Measurements from ENCODE around the gene SHC4.

Gene SHC4

DNA sequence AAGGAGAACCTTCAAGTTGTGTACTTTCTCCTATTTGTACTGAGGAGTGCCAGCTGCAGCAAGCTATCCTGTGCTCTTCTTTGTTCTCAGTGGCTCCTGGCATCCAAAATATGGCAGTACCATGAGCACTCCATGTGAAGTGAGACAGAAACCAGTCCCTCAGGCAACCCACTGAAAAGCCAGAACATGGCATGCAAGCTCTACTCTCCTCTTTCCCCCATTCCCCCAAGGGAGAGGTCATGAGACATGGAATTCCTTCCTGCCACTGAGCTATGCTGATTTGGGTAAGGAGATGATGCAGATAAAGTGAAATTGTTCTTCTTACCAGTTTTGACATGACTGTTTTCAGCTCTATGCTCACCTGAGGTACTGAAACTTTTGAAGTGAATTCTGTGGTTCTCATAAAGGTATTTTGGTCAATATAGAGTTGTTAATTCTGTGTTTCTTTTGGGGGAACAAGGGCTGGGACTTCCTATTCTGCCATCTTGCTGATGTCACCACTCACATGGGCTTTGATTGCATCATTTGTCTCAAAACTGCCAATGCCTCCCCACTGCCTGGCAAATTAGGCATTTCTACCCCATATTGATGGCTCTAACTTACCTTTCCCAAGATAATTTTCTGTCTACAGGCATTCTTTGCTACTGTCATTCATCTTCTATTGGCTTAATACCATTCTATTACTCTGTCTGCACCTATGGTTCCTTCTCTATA, 130.0 kb downstream of the SHC4 start:
- DNase-seq = no peak

DNA sequence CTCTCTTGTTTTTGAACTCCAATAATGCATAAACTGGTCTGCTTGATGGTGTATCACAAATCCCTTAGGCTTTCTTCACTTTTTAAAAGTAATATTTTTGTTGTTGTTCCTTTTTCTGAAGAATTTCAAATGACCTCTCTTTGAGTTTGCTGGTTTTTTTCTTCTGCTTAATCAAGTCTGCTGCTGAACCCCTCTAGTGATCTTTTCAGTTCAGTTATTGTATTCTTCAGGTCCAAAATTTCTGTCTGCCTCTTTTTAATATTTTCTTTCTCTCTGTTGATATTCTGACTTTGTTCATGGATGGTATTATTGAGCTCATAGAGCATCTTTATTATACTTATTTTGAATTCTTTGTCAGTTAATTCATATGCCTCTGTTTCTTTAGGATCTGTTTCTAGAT, 131.1 kb downstream of the SHC4 start:
- DNase-seq = no peak

DNA sequence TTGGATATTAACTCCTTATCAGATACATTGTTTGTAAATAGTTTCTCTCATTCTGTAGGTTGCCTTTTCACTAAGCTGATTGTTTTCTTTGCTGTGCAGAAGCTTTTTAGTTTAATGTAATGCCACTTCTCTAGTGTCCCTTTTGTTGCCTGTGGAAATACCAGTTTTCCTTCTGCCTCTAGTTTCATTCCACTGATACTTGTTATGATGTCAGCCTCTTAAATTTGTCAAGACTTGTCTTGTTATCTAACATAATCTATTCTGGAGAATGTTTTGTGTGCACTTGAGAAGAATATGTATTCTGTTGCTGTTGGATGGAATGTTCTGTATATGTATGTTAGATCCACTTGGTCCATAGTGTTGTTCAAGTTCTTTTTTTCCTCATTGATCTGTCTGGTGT, 134.8 kb downstream of the SHC4 start:
- no peak for DNase-seq

DNA sequence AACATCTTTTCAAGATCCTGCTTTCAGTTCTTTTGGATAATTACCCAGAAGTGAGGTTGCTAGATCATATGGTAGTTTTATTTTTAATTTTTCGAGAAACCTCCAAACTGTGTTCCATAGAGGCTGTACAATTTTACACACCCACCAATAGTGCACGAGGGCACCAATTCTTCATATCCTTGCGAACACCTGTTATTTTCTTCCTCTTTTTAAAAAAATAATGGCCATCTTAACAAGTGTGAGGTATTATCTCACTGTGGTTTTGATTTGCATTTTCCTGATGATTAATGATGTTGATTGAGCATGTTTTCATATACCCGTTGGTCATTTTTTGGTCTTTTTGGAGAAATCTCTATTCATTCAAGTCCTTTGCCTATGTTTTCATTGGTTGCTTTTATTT, 135.2 kb downstream of the SHC4 start:
- no peak for DNase-seq

DNA sequence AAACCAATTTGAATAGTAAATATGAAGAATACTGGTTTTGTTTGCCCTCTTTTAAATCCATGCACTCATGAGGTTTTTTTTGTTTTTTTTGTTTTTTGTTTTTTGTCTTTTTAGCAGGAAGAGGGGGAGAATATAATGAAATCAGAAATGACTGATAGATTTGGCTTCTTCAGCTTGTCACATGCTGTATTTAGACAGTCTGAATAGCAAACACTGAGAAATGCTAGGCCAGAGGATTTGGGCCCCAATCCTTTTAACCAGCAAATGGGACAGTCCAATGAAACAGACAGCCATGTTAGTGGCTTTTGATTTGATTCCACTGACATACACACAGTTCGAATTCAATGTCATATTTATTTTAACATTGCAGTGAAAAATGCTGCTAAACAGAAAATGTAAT, 138.6 kb downstream of the SHC4 start:
- DNase-seq = no peak

DNA sequence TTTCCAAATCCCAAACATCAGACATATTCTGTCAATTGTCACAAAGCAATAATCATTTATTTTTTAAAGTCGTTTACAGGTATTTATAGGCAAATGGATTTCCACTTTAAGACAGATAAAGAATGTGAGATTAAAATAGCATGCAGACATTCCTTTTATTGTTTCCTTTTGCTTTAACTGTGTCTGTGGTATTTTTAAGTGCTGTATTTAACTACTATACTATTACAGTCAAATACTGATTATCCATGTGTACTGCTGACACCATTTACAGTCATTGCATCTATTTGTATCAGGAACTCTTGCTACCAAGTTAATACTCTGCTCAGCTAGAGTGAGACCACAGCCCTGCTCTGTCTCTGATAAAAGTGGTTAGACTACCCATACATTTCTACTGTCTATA, 140.0 kb downstream of the SHC4 start:
- DNase-seq = no peak

DNA sequence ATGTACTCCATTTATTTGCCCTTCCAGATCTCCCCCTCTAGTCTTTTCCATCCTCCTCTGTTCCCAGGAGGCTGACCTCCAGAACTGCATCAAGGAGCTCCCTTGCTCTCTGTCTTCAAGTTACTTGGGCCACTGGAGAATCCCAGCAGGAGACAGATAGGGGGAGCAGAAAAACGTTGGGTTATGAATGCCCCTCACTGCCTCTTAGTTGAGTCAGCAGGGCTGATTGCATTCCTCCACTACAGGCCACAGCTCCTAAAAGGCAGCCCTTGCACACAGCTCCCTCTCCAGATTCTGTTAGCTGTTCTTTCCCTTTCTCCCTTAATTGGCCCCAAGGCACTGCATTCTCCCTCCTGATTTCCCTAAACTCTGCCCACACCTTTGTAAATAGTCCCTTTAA, 140.5 kb downstream of the SHC4 start:
- DNase-seq = no peak

DNA sequence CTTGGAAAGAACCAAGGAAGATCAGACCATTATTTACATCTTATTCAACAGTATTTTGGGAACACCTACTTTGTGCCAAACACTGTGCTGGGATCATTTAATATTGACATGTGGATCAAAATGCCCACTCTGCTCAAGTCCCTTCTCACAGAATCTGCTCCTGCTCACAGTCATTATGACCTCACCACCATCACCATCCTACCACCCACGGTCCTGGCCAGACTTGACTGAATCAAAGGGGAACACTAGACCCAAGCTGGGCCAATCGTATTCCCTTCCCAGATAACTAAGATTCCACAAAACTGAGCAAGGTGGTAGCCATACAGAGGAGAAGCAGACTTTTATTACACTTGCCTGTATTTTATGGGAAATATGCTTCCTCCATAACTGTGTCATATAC, 149.4 kb downstream of the SHC4 start:
- DNase-seq = no peak

DNA sequence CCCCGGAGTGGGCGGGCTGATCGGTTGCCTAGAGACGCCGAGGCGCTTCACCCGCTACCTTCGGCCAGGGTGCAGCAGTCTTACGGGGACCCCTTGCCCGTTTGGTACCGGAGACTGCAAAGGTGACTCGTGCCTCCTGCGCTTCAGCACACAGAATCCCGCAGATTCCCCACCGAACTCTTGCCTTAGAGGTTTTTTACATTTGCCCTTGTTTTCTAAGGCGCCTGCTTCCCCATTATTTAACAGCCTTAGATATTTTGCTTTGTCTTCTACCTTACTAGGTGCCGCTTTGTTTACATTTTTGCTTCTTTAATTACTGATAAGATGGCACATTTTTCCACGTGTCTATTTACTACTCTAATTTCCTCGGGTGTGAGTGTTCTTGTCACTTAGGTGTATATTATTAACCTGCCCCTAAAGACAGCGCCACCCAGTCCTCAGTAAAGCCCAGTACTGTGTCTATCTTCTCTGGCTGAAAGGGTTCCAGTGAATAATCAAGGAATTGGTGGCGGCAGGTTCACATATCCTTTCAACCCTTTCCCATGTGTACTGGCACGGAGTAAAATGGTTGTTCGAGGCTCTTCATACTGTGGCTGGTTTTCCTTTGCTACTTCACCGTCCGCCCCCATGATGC, 152.3 kb downstream of the SHC4 start:
- DNase-seq = no peak

DNA sequence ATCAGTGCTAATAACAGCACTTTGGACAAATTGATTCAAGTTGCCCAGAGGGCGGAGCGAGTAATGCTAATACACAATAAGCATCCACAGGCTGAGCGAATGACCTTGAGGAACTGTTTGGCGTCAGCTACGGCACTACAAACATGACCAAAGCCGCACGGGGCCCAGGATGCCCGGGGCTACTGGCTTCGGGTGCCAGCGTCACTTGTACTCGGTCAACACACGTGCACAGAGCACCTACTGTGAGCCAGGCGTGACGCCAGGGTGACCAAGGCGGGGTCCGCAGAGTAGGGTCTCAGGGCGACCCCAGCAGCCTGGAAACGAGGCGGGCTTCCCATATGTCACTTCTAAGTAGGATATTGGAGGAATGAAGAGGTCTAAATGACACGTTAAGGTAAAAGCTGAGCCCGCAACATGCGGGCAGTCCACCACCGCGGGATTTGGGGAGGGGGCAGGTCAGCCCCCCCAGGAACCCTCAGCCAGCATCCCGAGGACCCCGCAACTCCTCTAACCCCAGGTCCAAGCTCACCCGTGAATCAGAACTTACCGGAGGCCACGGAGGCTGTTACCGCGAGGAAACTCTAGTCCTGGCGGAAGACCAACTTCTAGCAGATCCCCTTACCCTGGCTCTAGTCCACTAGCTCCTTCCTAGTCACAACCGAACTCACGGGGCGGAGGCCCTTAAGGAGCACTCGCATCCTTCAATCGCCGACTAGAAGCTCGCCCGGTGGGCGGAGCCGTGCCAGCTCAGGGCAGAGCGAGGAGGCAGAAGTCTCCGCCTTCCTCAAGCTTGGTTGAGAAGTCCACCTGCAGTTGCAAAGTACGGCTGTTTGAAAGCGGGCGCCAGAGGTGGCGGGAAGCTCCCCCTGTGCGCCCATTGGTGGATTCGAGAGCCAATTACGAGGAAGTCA, 153.1 kb downstream of the SHC4 start, which contains the start of gene CEP152:
CEP152 (minus strand) TSS at position 656 of the 911 bp plus-strand sequence. CDS start 5,420 bp downstream, outside the sequence.
- peak; percentile 96 to 98 for DNase-seq

DNA sequence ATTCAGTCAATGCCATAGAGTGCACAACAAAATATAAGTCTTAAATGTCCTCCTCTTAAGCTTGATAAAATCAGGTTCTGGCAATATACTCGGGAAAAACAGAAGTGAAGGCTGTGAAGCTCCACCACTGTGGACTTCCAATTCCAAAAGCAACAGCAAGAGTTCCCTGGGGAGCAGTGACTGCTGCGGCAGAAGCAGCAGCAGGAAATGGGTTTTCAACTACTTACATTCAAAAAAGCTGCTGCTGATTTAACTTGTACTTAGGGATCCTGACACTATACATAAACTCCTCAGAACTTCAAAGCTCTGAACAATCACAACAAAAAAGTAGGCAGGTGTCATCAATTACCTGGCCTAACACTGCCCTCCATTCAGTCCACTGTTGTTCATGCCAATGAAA, 157.6 kb downstream of the SHC4 start:
- DNase-seq = no peak

DNA sequence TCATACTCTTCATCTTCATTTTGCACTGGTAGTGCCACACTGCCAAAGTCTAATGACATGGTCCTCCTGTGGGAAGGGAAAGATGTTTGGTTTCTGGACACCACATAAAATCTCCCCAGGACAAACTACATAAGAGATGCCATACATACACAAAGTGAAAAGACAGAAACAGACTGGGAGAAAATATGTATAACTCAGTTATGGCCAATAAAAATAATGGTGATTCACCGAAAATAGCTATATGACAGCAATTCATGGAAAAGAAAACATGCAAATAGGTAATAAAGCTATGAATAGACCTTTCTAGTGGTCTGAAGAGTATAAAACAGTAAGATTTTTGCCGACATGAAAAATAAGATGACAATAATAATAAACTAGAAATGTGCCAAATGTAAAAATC, 158.1 kb downstream of the SHC4 start:
- no peak for DNase-seq

DNA sequence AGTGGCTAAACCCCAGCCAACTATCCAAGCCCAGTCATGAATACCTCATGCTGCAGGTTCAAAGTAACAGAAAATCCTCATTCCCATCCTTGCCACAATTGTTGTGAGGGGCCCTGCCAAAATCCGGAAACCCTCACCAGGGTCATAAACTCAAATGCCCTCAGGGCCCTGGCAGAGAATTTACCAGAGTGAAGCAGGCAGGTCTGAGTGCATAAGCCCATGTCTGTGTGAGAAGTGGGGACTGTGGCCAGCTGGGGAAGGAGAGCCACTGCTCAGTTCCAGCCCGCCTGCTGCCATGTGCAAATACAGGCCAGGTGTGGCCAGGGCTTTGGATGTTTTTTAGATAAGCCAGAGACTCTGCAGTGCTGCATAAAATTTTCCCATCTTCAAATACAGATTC, 159.8 kb downstream of the SHC4 start:
- DNase-seq = no peak

DNA sequence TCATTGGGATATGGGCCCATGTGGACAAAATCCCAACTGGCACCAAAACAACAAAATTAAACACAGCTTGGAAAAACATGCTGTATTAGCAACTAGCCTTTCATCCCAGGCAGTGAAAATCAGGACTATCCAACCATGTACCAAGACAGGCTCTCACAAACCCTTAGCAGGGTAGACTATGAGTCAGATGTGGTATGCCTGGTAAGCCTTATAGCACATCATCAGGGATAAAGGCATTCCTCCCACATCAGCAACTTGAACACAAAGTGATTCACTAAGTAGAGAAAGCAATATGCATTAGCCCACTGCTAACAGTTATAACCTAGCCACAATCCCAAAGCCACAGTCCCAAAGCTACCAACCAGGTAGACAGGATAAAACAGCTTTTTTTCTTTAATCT, 160.9 kb downstream of the SHC4 start:
- no peak for DNase-seq

DNA sequence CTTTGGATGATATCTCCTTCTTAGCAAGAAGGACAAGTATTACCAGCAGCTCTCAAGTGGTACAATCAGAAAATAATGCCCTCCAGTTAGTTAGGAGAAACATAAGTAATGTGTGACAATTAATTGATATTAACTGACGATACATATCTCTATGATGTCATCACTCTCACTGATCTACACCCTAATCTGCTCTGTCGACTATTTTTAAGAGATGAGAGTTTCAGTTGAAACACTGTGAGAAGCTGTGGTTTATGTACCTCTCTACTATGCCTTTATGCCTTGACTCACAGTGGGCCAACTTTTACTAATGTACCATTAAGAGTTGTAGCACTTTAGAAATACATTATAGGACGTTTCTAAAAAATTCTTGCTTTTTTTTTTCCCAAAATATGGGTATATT, 161.5 kb downstream of the SHC4 start:
- no peak for DNase-seq

DNA sequence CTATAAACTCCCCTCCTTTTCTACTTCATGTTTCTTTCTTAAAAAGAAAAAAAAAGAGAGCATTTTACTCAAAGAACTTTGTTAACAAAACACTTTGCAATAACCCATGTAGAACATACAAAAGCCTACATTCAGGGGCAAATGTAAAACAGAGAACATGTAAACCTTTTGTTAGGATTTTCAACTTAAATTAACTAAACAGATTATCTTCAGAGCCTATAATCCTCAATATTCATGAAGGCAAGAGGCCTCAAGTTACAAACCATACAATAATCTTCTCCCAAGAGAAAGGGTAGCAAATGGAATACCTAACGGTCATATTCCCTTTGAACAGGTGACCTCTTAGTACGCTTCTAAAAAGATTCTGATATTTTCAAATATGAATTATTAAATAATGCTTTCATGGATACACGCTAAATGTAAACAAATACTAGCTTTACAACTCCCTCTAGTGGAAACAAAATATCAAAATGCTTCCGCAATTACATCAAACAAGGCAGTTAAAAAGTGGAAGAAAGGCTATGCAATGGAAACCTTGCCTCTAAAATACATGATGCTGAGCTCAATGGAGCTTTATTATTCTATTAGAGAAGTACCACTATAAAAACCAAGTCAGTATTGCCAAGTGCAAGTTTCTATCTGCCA, 162.8 kb downstream of the SHC4 start:
- DNase-seq = no peak

DNA sequence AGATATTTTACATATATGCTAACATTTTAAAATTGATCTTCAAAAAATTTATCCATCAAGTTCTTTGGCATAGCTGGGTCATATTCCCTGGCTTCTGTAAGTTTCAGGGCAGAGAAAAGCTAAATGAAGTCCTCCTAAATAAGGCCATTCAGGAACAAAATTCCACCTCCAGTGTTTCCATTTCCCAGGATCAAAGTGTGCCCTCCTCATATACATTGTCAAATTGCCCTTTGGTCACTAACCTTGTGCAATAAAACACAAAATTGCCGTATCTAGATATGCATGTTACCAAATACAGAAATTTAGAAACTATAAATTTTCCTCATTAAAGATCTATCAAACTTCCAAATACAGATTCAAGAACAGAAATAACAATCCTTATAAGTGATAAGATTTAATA, 163.5 kb downstream of the SHC4 start:
- DNase-seq = no peak

DNA sequence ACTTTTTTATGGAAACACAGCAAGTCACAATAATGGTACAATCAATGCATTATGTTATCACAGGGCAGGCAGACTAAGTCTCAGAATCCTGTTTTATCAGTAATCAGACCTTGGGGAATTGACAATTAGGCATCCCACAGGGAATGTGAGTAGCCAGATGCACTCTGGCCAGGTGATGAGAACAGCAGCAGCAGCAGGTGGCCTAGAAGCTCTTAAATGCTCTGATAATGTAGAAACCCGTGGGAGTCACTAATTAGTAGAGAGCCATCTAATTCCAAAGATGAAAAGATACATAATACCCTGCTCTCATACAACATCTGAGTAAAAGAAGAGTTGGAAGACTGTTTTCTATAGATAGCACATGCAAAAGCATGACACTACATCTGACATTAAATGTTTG, 165.4 kb downstream of the SHC4 start:
- no peak for DNase-seq

DNA sequence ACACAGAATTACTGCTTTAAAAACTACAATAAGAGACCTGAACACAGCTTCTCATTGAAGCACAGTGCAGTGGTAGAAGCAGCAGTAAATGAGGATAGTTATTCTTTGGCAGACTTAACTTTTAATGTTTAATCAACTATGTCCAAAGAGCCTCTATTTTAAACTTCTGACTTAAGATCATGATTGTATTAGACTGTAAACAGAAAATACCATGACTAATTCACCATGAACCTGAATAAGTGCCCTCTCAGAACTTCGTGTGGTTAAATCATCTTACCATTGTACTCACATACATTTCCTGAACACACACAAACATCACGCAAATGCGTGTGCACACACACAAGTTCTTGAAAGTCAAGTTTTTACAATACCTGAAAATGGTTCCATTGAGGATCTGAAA, 166.8 kb downstream of the SHC4 start:
- DNase-seq = no peak

DNA sequence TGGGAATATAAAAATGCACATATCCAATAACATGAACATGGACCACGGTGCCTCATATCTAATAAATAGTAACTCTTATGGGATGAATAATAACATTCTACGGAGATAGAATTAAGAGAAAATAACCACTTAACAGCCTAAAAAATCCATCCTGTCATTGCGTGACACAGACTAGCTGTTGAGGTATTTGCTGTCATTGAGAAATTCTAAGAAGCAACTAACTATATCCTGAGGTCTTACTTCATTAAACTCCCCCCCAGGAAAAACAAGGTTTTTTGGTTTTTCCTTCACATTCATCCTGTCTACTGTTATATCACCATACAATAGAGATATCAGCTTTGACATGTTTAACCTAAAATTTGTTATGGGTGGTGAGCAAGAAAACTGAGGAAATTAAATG, 167.2 kb downstream of the SHC4 start:
- DNase-seq = no peak

DNA sequence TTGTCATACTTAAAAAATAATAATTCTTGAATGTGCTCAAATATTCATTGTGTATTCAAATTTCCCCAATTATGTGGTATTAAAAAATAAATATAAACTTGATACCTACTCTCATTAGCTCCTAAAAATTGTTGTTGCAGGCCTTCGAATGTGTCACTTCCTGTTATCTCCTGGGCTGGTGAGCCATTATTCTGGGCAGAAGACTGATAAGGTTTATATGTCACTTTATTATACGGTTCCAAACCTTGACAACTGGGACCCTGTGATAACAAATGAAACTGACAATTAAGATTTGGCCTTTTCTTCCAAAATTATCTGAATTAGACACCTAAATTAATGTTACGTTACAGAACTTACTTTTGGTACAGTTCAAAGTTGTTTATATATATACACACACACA, 167.8 kb downstream of the SHC4 start:
- no peak for DNase-seq

DNA sequence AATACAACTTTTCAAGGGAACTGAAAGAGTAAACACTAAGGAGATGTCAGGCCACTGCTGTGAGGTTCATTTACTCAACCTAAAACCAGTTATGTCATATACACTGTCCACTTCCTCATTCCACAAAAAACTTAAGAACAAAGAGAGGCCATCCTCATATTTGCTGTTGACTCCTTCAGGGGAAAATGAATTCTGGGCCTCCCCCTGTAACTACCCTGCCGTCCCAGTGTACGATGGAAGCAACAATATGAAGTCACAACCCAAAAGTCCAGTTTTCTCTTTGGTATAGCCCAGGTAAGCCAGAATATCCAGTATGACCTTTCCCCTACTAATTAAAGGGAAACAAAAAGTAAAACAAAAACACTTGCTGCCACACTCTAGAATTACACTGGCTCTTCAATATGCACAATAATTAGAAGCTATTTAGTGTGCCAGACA, 169.0 kb downstream of the SHC4 start:
- no peak for DNase-seq

DNA sequence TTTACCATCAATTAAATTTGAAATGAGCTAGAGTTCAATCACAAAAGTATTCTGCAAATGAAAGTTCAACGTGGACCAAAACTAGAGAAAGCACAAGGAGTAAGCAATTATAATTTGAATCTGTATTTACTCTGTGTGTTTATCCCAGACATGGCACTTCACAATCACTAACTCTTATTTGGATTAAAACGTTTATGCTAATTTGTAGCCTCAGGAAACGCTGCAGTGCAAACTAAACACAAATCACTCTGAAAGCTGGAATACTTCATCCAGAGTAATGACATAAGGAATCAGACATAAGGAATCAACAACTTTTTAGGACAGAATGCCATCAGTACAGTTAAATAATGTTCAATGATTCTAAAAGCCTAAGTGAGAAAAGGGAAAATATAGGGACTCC, 171.3 kb downstream of the SHC4 start:
- no peak for DNase-seq
